GM12878 (cell line): ENCODE results near the gene C1orf115. TPM values are rescaled to one million over a fixed set of nuclear protein-coding genes. Genes with fewer than 3 reads are reported as not detected.

Source experiments
- ATAC-seq: fragments of 200-7000 bp; cut with Tn5 transposase; 3 replicates; pipeline ENCODE4 v1.9.1; 2020; ENCODE audit warnings: mild to moderate bottlenecking, moderate library complexity
- BruUV-seq: library from RNA; stranded (reverse); fragments of 400-500 nt; replicated peaks from 2 replicates; lab custom pipeline; 2021; lab: Mats Ljungman, UMichigan
- CTCF ChIA-PET: fragments of 300-600 bp; sonication (Branson Sonifier 250); formaldehyde crosslinking; extraction: SDS; loops from one replicate; lab custom pipeline; 2021; ENCODE audit warnings: inconsistent platforms; lab: Yijun Ruan, JAX
- POLR2A ChIA-PET: fragments of 350-600 bp; formaldehyde crosslinking; extraction: SDS; loops from one replicate; lab custom pipeline; 2021; ENCODE audit warnings: inconsistent platforms; lab: Charles Lee
- RAD21 ChIA-PET: fragments of 300-600 bp; sonication (Branson Sonifier 250); formaldehyde crosslinking; loops from one replicate; lab custom pipeline; 2023; ENCODE audit warnings: antibody characterized with exemption; ENCODE audit not compliant: unreplicated experiment; lab: Charles Lee
- SMC1A ChIA-PET: fragments of 300-600 bp; sonication (Branson Sonifier 250); formaldehyde crosslinking; loops from one replicate; lab custom pipeline; 2023; ENCODE audit not compliant: unreplicated experiment, uncharacterized antibody; lab: Charles Lee
- DNase-seq: peaks from one replicate; pipeline ENCODE4 v3.0.0-alpha.2; 2011; ENCODE audit warnings: low read depth, low spot score
- FAIRE-seq: peaks from 3 replicates; lab custom pipeline; 2011; peaks lifted over from hg19 to GRCh38; lab: Jason Lieb, UNC
- H2AFZ ChIP-seq: 2 replicates; pipeline ENCODE4 v1.6.0; 2011; ENCODE audit warnings: low read depth, low read length, control low read depth; ENCODE audit not compliant: control insufficient read depth
- H3K27ac ChIP-seq: 2 replicates; pipeline ENCODE4 v1.5.1; 2011; ENCODE audit warnings: control low read depth; ENCODE audit not compliant: control insufficient read depth, insufficient read depth
- H3K27me3 ChIP-seq, 2 experiments: replicated peaks in 1 of 2; 2 replicates each; pipeline versions ENCODE4 v1.6.0 to v1.6.1; 2011; ENCODE audit warnings: low read length in 1 of 2; ENCODE audit not compliant: control insufficient read depth in 2 of 2, insufficient read depth in 2 of 2
- H3K36me3 ChIP-seq, 2 experiments: 2 replicates each; pipeline ENCODE4 v1.5.1; 2011; ENCODE audit warnings: low read length in 1 of 2; ENCODE audit not compliant: control insufficient read depth in 2 of 2, insufficient read depth in 2 of 2
- H3K4me1 ChIP-seq: 2 replicates; pipeline ENCODE4 v1.6.1; 2011; ENCODE audit warnings: mild to moderate bottlenecking, low read length, moderate library complexity, mixed read lengths; ENCODE audit not compliant: control insufficient read depth, insufficient read depth
- H3K4me2 ChIP-seq: 2 replicates; pipeline ENCODE4 v1.6.0; 2011; ENCODE audit warnings: control low read depth; ENCODE audit not compliant: control insufficient read depth, insufficient read depth
- H3K4me3 ChIP-seq: fragments of 200-600 bp; sonication (generic); 2 replicates; pipeline ENCODE4 v1.5.1; 2016
- H3K79me2 ChIP-seq: 2 replicates; pipeline ENCODE4 v1.6.0; 2011; ENCODE audit warnings: low read length; ENCODE audit not compliant: control insufficient read depth, insufficient read depth
- H3K9ac ChIP-seq: 2 replicates; pipeline ENCODE4 v1.8.0; 2011; ENCODE audit warnings: low read length, control low read depth, mixed read lengths; ENCODE audit not compliant: control insufficient read depth, insufficient read depth
- H3K9me3 ChIP-seq: replicated peaks from 3 replicates; pipeline ENCODE4 v1.5.1; 2011; ENCODE audit warnings: mild to moderate bottlenecking, low read length; ENCODE audit not compliant: control insufficient read depth, insufficient read depth
- H4K20me1 ChIP-seq: 2 replicates; pipeline ENCODE4 v1.6.0; 2011; ENCODE audit not compliant: control insufficient read depth, insufficient read depth
- ASH2L ChIP-seq: fragments of 300-600, 200-600 bp; sonication (generic); IDR thresholded peaks from 2 replicates; pipeline ENCODE4 v1.6.1; 2017; ENCODE audit warnings: low read depth, mild to moderate bottlenecking, borderline replicate concordance
- BMI1 ChIP-seq: fragments of 450-650 bp; IDR thresholded peaks from 2 replicates; pipeline ENCODE4 v1.6.1; 2016; ENCODE audit warnings: mild to moderate bottlenecking, moderate library complexity, borderline replicate concordance
- CEBPB ChIP-seq, 2 experiments: fragments of 150-350 bp in 1 of 2; IDR thresholded peaks; 2 replicates each; pipeline ENCODE4 v1.6.1; 2012 to 2014; ENCODE audit warnings: low read depth in 2 of 2, low read length in 2 of 2, borderline replicate concordance in 1 of 2, inconsistent platforms in 1 of 2
- CREB1 ChIP-seq: IDR thresholded peaks from 2 replicates; pipeline ENCODE4 v1.6.1; 2012; ENCODE audit warnings: low read depth, mild to moderate bottlenecking, inconsistent platforms
- E2F4 ChIP-seq: IDR thresholded peaks from 2 replicates; pipeline ENCODE4 v1.6.1; 2012; ENCODE audit warnings: low read depth, low read length, improper control_type of control experiment
- MYC ChIP-seq: IDR thresholded peaks from 2 replicates; pipeline ENCODE4 v1.6.1; 2011; ENCODE audit warnings: mild to moderate bottlenecking, low read length, moderate library complexity, inconsistent platforms; ENCODE audit not compliant: insufficient read depth, insufficient replicate concordance, insufficient read length, severe bottlenecking
- NFYA ChIP-seq: IDR thresholded peaks from 2 replicates; pipeline ENCODE4 v1.6.1; 2011; ENCODE audit warnings: low read depth, mild to moderate bottlenecking, low read length, improper control_type of control experiment, borderline replicate concordance
- NRF1 ChIP-seq: conservative IDR thresholded peaks from 2 replicates; pipeline ENCODE4 v1.6.1; 2011; ENCODE audit warnings: mild to moderate bottlenecking, low read depth, low read length, improper control_type of control experiment
- POLR2A ChIP-seq: IDR thresholded peaks from 2 replicates; pipeline ENCODE4 v1.6.1; 2011; ENCODE audit warnings: low read depth, mild to moderate bottlenecking, low read length
- REST ChIP-seq: IDR thresholded peaks from 2 replicates; pipeline ENCODE4 v1.6.1; 2012; ENCODE audit warnings: mild to moderate bottlenecking, low read depth, low read length
- RFX5 ChIP-seq: IDR thresholded peaks from 2 replicates; pipeline ENCODE4 v1.6.1; 2011; ENCODE audit warnings: low read depth, low read length, improper control_type of control experiment
- SMARCA5 ChIP-seq: fragments of 450-650 bp; IDR thresholded peaks from 2 replicates; pipeline ENCODE4 v1.6.1; 2017; ENCODE audit warnings: mild to moderate bottlenecking
- TCF3 ChIP-seq: IDR thresholded peaks from 2 replicates; pipeline ENCODE4 v1.6.1; 2012; ENCODE audit warnings: low read depth, mild to moderate bottlenecking, low read length, borderline replicate concordance; ENCODE audit not compliant: insufficient read depth
- ZNF217 ChIP-seq: fragments of 450-650 bp; IDR thresholded peaks from 2 replicates; pipeline ENCODE4 v1.6.1; 2017; ENCODE audit warnings: antibody characterized with exemption, mild to moderate bottlenecking
- ZNF274 ChIP-seq: IDR thresholded peaks from one replicate; pipeline ENCODE4 v1.8.0; 2011; ENCODE audit not compliant: insufficient read length, insufficient read depth
- WGBS: methylation state at CpG from one replicate; pipeline ENCODE4 v1.1.6; 2016; ENCODE audit warnings: low lambda C conversion rate; ENCODE audit not compliant: insufficient replicate concordance, insufficient coverage; ENCODE audit errors: missing lambda C conversion rate; 5-methylcytosine and 5-hydroxymethylcytosine counted together
- in situ Hi-C: fragments of 300-500 bp; cut with MboI; formaldehyde crosslinking; loops from 9 replicates; pipeline ENCODE4 v1.14.3; 2018; ENCODE audit warnings: mixed read lengths
- intact Hi-C: fragments of 100-400 bp; cut with micrococcal nuclease; formaldehyde crosslinking; loops from one replicate; pipeline ENCODE4 v1.14.2; 2022; ENCODE audit not compliant: unreplicated experiment
- polyA plus RNA-seq, 11 experiments: library from polyadenylated mRNA; depleted of rRNA in 4 of 11; unstranded in 6 of 11; stranded (reverse) in 5 of 11; fragments of >200 nt; fragmentation: Nextera tagmentation in 4 of 11; fragmentation: Illumina TruSeq in 1 of 11; extraction: Ambion mirVana in 4 of 11; extraction: Trizol in 1 of 11; gene quantifications; 1 replicate in 1 of 11; 2 replicates in 10 of 11; pipeline versions ENCODE4 v1.2.1 to v1.2.3, GENCODE V29; 2011 to 2016; ENCODE audit warnings: inconsistent platforms in 2 of 11, missing spikeins in 2 of 11, low read depth in 1 of 11
- total RNA-seq, 4 experiments: library from RNA; depleted of rRNA in 3 of 4; stranded (reverse); fragments of >200 nt in 3 of 4; fragmentation: Illumina TruSeq in 1 of 4; extraction: Trizol in 1 of 4; gene quantifications; 2 replicates each; pipeline versions ENCODE4 v1.2.1 to v1.2.3, GENCODE V29; 2013 to 2021

Gene C1orf115
- total and polyA plus RNA-seq, 10 of the 15 experiments (the other 5 are each of a cell fraction or from before 2014, with no cell fraction given), result 0.52 to 5.0 (median 4.1) TPM

- ChIA-PET RAD21 (no interaction called here), CTCF (interaction anchor here (0.8 kb wide), 1 partner anchor 41 kb away, joined by 3 read pairs; no protein-coding TSS in a partner anchor), SMC1A (interaction anchor here (0.9 to 1.2 kb wide), 2 partner anchors 51 to 510 kb away, joined by 3 read pairs; no protein-coding TSS in a partner anchor), POLR2A (no interaction called here)
- DNase-seq (no peak), ATAC-seq (no peak), FAIRE-seq (no peak)
- H3K79me2 ChIP-seq, result no peaks in the 10 kb centered on the region
- in situ Hi-C loops, result no loop called here
- H3K4me2 ChIP-seq, result no peak overlapping the region
- TF ChIP-seq SMARCA5 (no peak), RFX5 (no peak), ASH2L (no peak), MYC (no peak), CEBPB (IDR thresholded peaks at IDR 0.05; ENCODE audit: borderline replicate concordance in 1 of 2, low read depth in 2 of 2, low read length in 2 of 2) (no peak), ZNF274 (no peak), POLR2A (no peak), CREB1 (no peak), REST (no peak), ZNF217 (no peak), E2F4 (no peak), NRF1 (no peak), TCF3 (no peak), NFYA (no peak), BMI1 (no peak)
- H2AFZ ChIP-seq, result no peak overlapping the region
- intact Hi-C loops, result no loop called here
- H3K27me3 ChIP-seq, result no peaks in the 10 kb centered on the region
- H3K9ac ChIP-seq, result no peak overlapping the region
- no peaks in the 10 kb centered on the region for H3K4me1 ChIP-seq
- no peak overlapping the region for H3K27ac ChIP-seq
- H4K20me1 ChIP-seq, result no peaks in the 10 kb centered on the region
- WGBS, result 50% methylated on average over 2 of the region's 2 CpGs
- H3K36me3 ChIP-seq, result no peaks in the 10 kb centered on the region
- no TSS peak for BruUV-seq
- no peaks in the 10 kb centered on the region for H3K9me3 ChIP-seq
- H3K4me3 ChIP-seq, result no peak overlapping the region
Observed at GRCh38 chr1:220730486-220730885, 40.3 kb downstream of the C1orf115 start.
